Neuronal stem cell (in vitro differentiated cells): Measurements from ENCODE around the gene HEPACAM2.
A peak's percentile ranks its signal among the peaks of the same experiment; 100 is the strongest.

Experiments
- DNase-seq: peaks from one replicate; pipeline ENCODE4 v3.0.0-alpha.2; 2013; ENCODE audit warnings: low spot score
- H2AFZ ChIP-seq: one replicate; pipeline ENCODE4 v1.6.1; 2013; ENCODE audit warnings: mild to moderate bottlenecking, low read length, inconsistent platforms
- H2AK5ac ChIP-seq: 2 replicates; pipeline ENCODE4 v1.6.1; 2013; ENCODE audit warnings: low read depth, mild to moderate bottlenecking, inconsistent platforms, low read length, moderate library complexity, mixed read lengths
- H2BK120ac ChIP-seq: 2 replicates; pipeline ENCODE4 v1.6.1; 2013; ENCODE audit warnings: low read depth, mild to moderate bottlenecking, inconsistent platforms, low read length, moderate library complexity, mixed read lengths
- H2BK12ac ChIP-seq: one replicate; pipeline ENCODE4 v1.6.1; 2013; ENCODE audit warnings: low read length, inconsistent platforms
- H2BK15ac ChIP-seq: 2 replicates; pipeline ENCODE4 v1.6.1; 2013; ENCODE audit warnings: mild to moderate bottlenecking, low read length, inconsistent platforms, mixed read lengths
- H2BK5ac ChIP-seq: one replicate; pipeline ENCODE4 v1.6.1; 2013; ENCODE audit warnings: inconsistent platforms, mild to moderate bottlenecking, low read length, moderate library complexity
- H3K14ac ChIP-seq: one replicate; pipeline ENCODE4 v1.6.1; 2013; ENCODE audit warnings: low read length, inconsistent platforms
- H3K18ac ChIP-seq: 2 replicates; pipeline ENCODE4 v1.6.1; 2013; ENCODE audit warnings: low read length, inconsistent platforms
- H3K23ac ChIP-seq: 2 replicates; pipeline ENCODE4 v1.6.1; 2013; ENCODE audit warnings: low read depth, mild to moderate bottlenecking, mixed read lengths, low read length, inconsistent platforms; ENCODE audit not compliant: poor library complexity
- H3K27ac ChIP-seq: replicated peaks from 3 replicates; pipeline ENCODE4 v1.5.1; 2013; ENCODE audit warnings: low read length, inconsistent platforms
- H3K27me3 ChIP-seq, 3 experiments: 2 replicates each; pipeline ENCODE4 v1.6.1; 2013; ENCODE audit warnings: low read length in 3 of 3, mild to moderate bottlenecking in 2 of 3, inconsistent platforms in 1 of 3, low read depth in 1 of 3, mixed read lengths in 1 of 3, moderate library complexity in 1 of 3; ENCODE audit not compliant: control insufficient read depth in 3 of 3, insufficient read depth in 3 of 3
- H3K36me3 ChIP-seq, 2 donors: replicated peaks in 1 of 2; 2 replicates each; pipeline ENCODE4 v1.6.1; 2013; ENCODE audit warnings: low read length in 2 of 2; ENCODE audit not compliant: control insufficient read depth in 2 of 2, insufficient read depth in 2 of 2
- H3K4ac ChIP-seq: 2 replicates; pipeline ENCODE4 v1.6.1; 2013; ENCODE audit warnings: inconsistent platforms, mild to moderate bottlenecking, low read length, moderate library complexity
- H3K4me1 ChIP-seq, 2 donors: 1 replicate in 1 of 2; 2 replicates in 1 of 2; pipeline ENCODE4 v1.6.1; 2013; ENCODE audit warnings: low read length in 2 of 2, low read depth in 1 of 2; ENCODE audit not compliant: control insufficient read depth in 2 of 2, insufficient read depth in 1 of 2
- H3K4me2 ChIP-seq: one replicate; pipeline ENCODE4 v1.6.1; 2013; ENCODE audit warnings: mild to moderate bottlenecking, low read length, inconsistent platforms; ENCODE audit not compliant: insufficient read depth, poor library complexity, severe bottlenecking
- H3K4me3 ChIP-seq, 2 donors: 2 replicates each; pipeline ENCODE4 v1.5.1; 2013; ENCODE audit warnings: low read length in 2 of 2, mild to moderate bottlenecking in 2 of 2, inconsistent platforms in 1 of 2, moderate library complexity in 1 of 2
- H3K79me1 ChIP-seq: one replicate; pipeline ENCODE4 v1.6.1; 2013; ENCODE audit warnings: low read depth, mild to moderate bottlenecking, inconsistent platforms, low read length, moderate library complexity
- H3K9ac ChIP-seq: one replicate; pipeline ENCODE4 v1.6.1; 2013; ENCODE audit warnings: mild to moderate bottlenecking, low read depth, low read length, inconsistent platforms; ENCODE audit not compliant: poor library complexity
- H3K9me3 ChIP-seq, 2 donors: replicated peaks in 1 of 2; 2 replicates each; pipeline versions ENCODE3 to v1.6.1; 2013; ENCODE audit warnings: low read length in 2 of 2, mild to moderate bottlenecking in 2 of 2, inconsistent platforms in 1 of 2, low read depth in 1 of 2, mixed read lengths in 1 of 2, moderate library complexity in 1 of 2; ENCODE audit not compliant: control insufficient read depth in 2 of 2, insufficient read depth in 1 of 2
- H4K8ac ChIP-seq: one replicate; pipeline ENCODE4 v1.6.1; 2013; ENCODE audit warnings: low read depth, mild to moderate bottlenecking, inconsistent platforms, low read length, moderate library complexity
- H4K91ac ChIP-seq: one replicate; pipeline ENCODE4 v1.6.1; 2013; ENCODE audit warnings: low read length, low read depth, mild to moderate bottlenecking, inconsistent platforms; ENCODE audit not compliant: poor library complexity
- WGBS, 2 donors: extraction: QIAGEN DNeasy Blood & Tissue Kit; methylation state at CpG; one replicate each; pipeline ENCODE4 v1.1.7; 2013; ENCODE audit warnings: missing lambda C conversion rate in 2 of 2, mixed read lengths in 1 of 2; ENCODE audit not compliant: insufficient read length in 2 of 2, insufficient replicate concordance in 1 of 2; ENCODE audit errors: extremely low coverage in 2 of 2; 5-methylcytosine and 5-hydroxymethylcytosine counted together

The HEPACAM2 gene

GRCh38 chr7:93238748-93239147 lies 12.5 kb upstream of the HEPACAM2 start:
- no peak overlapping the region for H3K23ac ChIP-seq

GRCh38 chr7:93238131-93238530 lies 11.9 kb upstream of the HEPACAM2 start:
- no peak overlapping the region for H2BK120ac ChIP-seq
- H3K4me3 ChIP-seq: no peak overlapping the region
- H3K4me1 ChIP-seq: no peaks in the 10 kb centered on the region
- no peak overlapping the region for H2BK5ac ChIP-seq
- H3K27me3 ChIP-seq: no peaks in the 10 kb centered on the region
- no peak overlapping the region for H3K9ac ChIP-seq
- DNase-seq: no peak
- H3K9me3 ChIP-seq: no peaks in the 10 kb centered on the region
- no peak overlapping the region for H2AFZ ChIP-seq
- no peak overlapping the region for H3K4me2 ChIP-seq
- H4K8ac ChIP-seq: no peak overlapping the region
- no peak overlapping the region for H3K14ac ChIP-seq
- no peak overlapping the region for H3K18ac ChIP-seq
- no peak overlapping the region for H2AK5ac ChIP-seq
- H2BK12ac ChIP-seq: no peak overlapping the region
- no peak overlapping the region for H3K4ac ChIP-seq
- H2BK15ac ChIP-seq: no peak overlapping the region
- no peaks in the 10 kb centered on the region for H3K79me1 ChIP-seq
- no CpG with 5 or more reads among the region's 4 CpGs for WGBS, 2 donors
- H3K23ac ChIP-seq: no peak overlapping the region
- no peak overlapping the region for H3K27ac ChIP-seq
- H4K91ac ChIP-seq: no peak overlapping the region
- H3K36me3 ChIP-seq: no peaks in the 10 kb centered on the region

More at GRCh38 chr7:93238748-93239147, 12.5 kb upstream of the HEPACAM2 start:
- Histone ChIP-seq H3K4me1 (no peaks in the 10 kb centered on the region), H2AFZ (no peak overlapping the region), H2BK5ac (no peak overlapping the region), H3K4me2 (no peak overlapping the region), H3K27me3 (no peaks in the 10 kb centered on the region), H4K8ac (no peak overlapping the region), H3K9ac (no peak overlapping the region), H4K91ac (no peak overlapping the region), H3K4ac (no peak overlapping the region), H2BK12ac (no peak overlapping the region), H2AK5ac (no peak overlapping the region), H3K18ac (no peak overlapping the region), H3K9me3 (no peaks in the 10 kb centered on the region), H3K14ac (no peak overlapping the region), H3K27ac (no peak overlapping the region), H2BK120ac (no peak overlapping the region), H2BK15ac (no peak overlapping the region), H3K79me1 (no peaks in the 10 kb centered on the region), H3K36me3 (no peaks in the 10 kb centered on the region), H3K4me3 (no peak overlapping the region)
- no peak for DNase-seq
- WGBS, 2 donors: 100% methylated on average over 1 of the region's 2 CpGs; no CpG with 5 or more reads in 1 of the 2 donors

GRCh38 chr7:93235541-93235940 lies 9.3 kb upstream of the HEPACAM2 start:
- no peak overlapping the region for H4K8ac ChIP-seq
- no peak overlapping the region for H2BK5ac ChIP-seq
- no peak overlapping the region for H3K4me3 ChIP-seq
- H3K9ac ChIP-seq: no peak overlapping the region
- no CpG with 5 or more reads among the region's 2 CpGs for WGBS, 2 donors
- no peak overlapping the region for H3K27ac ChIP-seq
- H2BK15ac ChIP-seq: no peak overlapping the region
- no peak overlapping the region for H2AK5ac ChIP-seq
- no peak overlapping the region for H2BK12ac ChIP-seq
- no peak overlapping the region for H3K18ac ChIP-seq
- no peak overlapping the region for H2AFZ ChIP-seq
- DNase-seq: no peak
- H2BK120ac ChIP-seq: no peak overlapping the region
- H3K27me3 ChIP-seq: no peaks in the 10 kb centered on the region
- H3K23ac ChIP-seq: no peak overlapping the region
- no peak overlapping the region for H4K91ac ChIP-seq
- H3K79me1 ChIP-seq: no peaks in the 10 kb centered on the region
- H3K9me3 ChIP-seq: no peaks in the 10 kb centered on the region
- no peaks in the 10 kb centered on the region for H3K36me3 ChIP-seq
- H3K4ac ChIP-seq: no peak overlapping the region
- no peak overlapping the region for H3K14ac ChIP-seq
- H3K4me2 ChIP-seq: no peak overlapping the region
- H3K4me1 ChIP-seq: peaks cover 0 to 5% of the 10 kb centered on the region in 2 donors

- Histone ChIP-seq H3K4ac (no peak overlapping the region), H3K27me3 (no peaks in the 10 kb centered on the region), H2AFZ (peak overlapping the region; percentile 91), H3K79me1 (no peaks in the 10 kb centered on the region), H4K8ac (no peak overlapping the region), H3K4me3 (peak overlapping the region; percentile 79 to 87), H2BK12ac (no peak overlapping the region), H3K14ac (no peak overlapping the region), H2AK5ac (no peak overlapping the region), H3K36me3 (no peaks in the 10 kb centered on the region), H3K18ac (no peak overlapping the region), H3K9ac (no peak overlapping the region), H2BK120ac (no peak overlapping the region), H2BK5ac (no peak overlapping the region), H4K91ac (no peak overlapping the region), H3K9me3 (no peaks in the 10 kb centered on the region), H3K23ac (no peak overlapping the region), H3K4me2 (peak overlapping the region; percentile 91), H2BK15ac (no peak overlapping the region), H3K4me1 (peaks cover 0 to 5% of the 10 kb centered on the region in 2 donors), H3K27ac (no peak overlapping the region)
- no CpG with 5 or more reads among the region's 8 CpGs for WGBS, 2 donors
- no peak for DNase-seq
Measured at GRCh38 chr7:93232673-93233018, 6.4 kb upstream of the HEPACAM2 start.
